Ovary (tissue), 3 donors: ENCODE measurements around the gene ADGRV1.
"Not testable (repeated sequence)": the region's sequence is repeated elsewhere in the genome, so short reads cannot be mapped to it uniquely, and the experiment has no call there.

ENCODE experiments used
- EP300 ChIP-seq: sonication (generic); formaldehyde crosslinking; IDR thresholded peaks from one replicate; pipeline ENCODE4 v1.6.1; 2017; ENCODE audit warnings: antibody characterized with exemption
- POLR2A ChIP-seq: fragments of 450-650 bp; IDR thresholded peaks from one replicate; pipeline ENCODE4 v1.6.1; 2017; ENCODE audit warnings: antibody characterized with exemption, mild to moderate bottlenecking, moderate library complexity
- TF ChIP-seq, protein P1 (sequence below), 3 donors: fragments of 450-650 bp in 2 of 3; fragments of 200-600 bp in 1 of 3; IDR thresholded peaks; one replicate each; pipeline versions ENCODE4 v1.5.1 to v1.8.0; 2016 to 2022; ENCODE audit warnings: antibody characterized with exemption in 3 of 3, mild to moderate bottlenecking in 1 of 3
- donor health status: DM: no; HTN: no; CAD: no.

DNA sequence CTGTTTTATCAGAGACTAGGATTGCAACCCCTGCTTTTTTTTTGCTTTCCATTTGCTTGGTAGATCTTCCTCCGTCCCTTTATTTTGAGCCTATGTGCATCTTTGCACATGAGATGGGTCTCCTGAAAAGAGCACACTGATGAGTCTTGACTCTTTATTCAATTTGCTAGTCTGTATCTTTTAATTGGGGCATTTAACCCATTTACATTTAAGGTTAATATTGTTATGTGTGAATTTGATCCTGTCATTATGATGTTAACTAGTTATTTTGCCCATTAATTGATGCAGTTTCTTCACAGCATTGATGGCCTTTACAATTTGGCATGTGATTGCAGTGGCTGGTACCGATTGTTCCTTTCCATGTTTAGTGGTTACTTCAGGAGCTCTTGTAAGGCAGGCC, 21.3 kb downstream of the ADGRV1 start:
- TF ChIP-seq, protein P1, sequence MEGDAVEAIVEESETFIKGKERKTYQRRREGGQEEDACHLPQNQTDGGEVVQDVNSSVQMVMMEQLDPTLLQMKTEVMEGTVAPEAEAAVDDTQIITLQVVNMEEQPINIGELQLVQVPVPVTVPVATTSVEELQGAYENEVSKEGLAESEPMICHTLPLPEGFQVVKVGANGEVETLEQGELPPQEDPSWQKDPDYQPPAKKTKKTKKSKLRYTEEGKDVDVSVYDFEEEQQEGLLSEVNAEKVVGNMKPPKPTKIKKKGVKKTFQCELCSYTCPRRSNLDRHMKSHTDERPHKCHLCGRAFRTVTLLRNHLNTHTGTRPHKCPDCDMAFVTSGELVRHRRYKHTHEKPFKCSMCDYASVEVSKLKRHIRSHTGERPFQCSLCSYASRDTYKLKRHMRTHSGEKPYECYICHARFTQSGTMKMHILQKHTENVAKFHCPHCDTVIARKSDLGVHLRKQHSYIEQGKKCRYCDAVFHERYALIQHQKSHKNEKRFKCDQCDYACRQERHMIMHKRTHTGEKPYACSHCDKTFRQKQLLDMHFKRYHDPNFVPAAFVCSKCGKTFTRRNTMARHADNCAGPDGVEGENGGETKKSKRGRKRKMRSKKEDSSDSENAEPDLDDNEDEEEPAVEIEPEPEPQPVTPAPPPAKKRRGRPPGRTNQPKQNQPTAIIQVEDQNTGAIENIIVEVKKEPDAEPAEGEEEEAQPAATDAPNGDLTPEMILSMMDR (IDR thresholded peaks at IDR 0.05): not testable (repeated sequence)
- TF ChIP-seq POLR2A, EP300: not testable (repeated sequence)
